Stimulated activated effector memory CD8-positive, alpha-beta T cell treated with anti-CD3 and anti-CD28 coated beads, Interleukin-12 subunit alpha, Interleukin-12 subunit beta, amount 100 ng/mL, for 72 hours (primary cell): Measurements from ENCODE around the gene FAM20C.

Source experiments
- ATAC-seq: fragments of 150-1000 bp; cut with Tn5 transposase; 2 replicates; pipeline ENCODE4 v1.10.0; 2021
- DNase-seq, 2 donors: peaks; one replicate each; pipeline ENCODE4 v3.0.0; 2021 to 2022; ENCODE audit warnings: low spot score in 2 of 2
- H3K27ac Mint-ChIP-seq: one replicate; pipeline ENCODE4 v1.8.0; 2022; ENCODE audit warnings: mild to moderate bottlenecking, mixed read lengths
- H3K36me3 Mint-ChIP-seq: one replicate; pipeline ENCODE4 v1.8.0; 2022; ENCODE audit warnings: mild to moderate bottlenecking, mixed read lengths
- H3K4me1 Mint-ChIP-seq: one replicate; pipeline ENCODE4 v1.8.0; 2022; ENCODE audit warnings: mixed read lengths
- H3K4me3 Mint-ChIP-seq: one replicate; pipeline ENCODE4 v1.8.0; 2022; ENCODE audit warnings: mild to moderate bottlenecking, mixed read lengths
- H3K9me3 Mint-ChIP-seq: one replicate; pipeline ENCODE4 v1.8.0; 2022; ENCODE audit warnings: mixed read lengths

The FAM20C gene

GRCh38 chr7:155469-155900 lies 36.9 kb upstream of the FAM20C start:
- H3K9me3 Mint-ChIP-seq: no peaks in the 10 kb centered on the region
- peaks cover 5% of the 10 kb centered on the region for H3K36me3 Mint-ChIP-seq
- ATAC-seq: no peak
- H3K4me1 Mint-ChIP-seq: peaks cover 4% of the 10 kb centered on the region
- DNase-seq: no peak
- no peak overlapping the region for H3K27ac Mint-ChIP-seq
- H3K4me3 Mint-ChIP-seq: no peak overlapping the region

- Mint-ChIP-seq H3K4me3 (no peak overlapping the region), H3K36me3 (no peaks in the 10 kb centered on the region), H3K27ac (no peak overlapping the region), H3K4me1 (no peaks in the 10 kb centered on the region), H3K9me3 (no peaks in the 10 kb centered on the region)
- no peak for DNase-seq
- no peak for ATAC-seq
Observed at GRCh38 chr7:156111-157007, 36.0 kb upstream of the FAM20C start.

GRCh38 chr7:157008-157310 lies 35.4 kb upstream of the FAM20C start:
- Mint-ChIP-seq H3K4me1 (no peaks in the 10 kb centered on the region), H3K36me3 (no peaks in the 10 kb centered on the region), H3K4me3 (no peak overlapping the region), H3K9me3 (no peaks in the 10 kb centered on the region), H3K27ac (no peak overlapping the region)
- no peak for ATAC-seq
- DNase-seq: no peak

- ATAC-seq (no peak), DNase-seq (no peak)
- H3K4me1 Mint-ChIP-seq: no peaks in the 10 kb centered on the region
- H3K27ac Mint-ChIP-seq: no peak overlapping the region
- no peak overlapping the region for H3K4me3 Mint-ChIP-seq
- no peaks in the 10 kb centered on the region for H3K36me3 Mint-ChIP-seq
- H3K9me3 Mint-ChIP-seq: no peaks in the 10 kb centered on the region
Observed at GRCh38 chr7:157771-158625, 34.4 kb upstream of the FAM20C start.

- Mint-ChIP-seq H3K36me3 (no peaks in the 10 kb centered on the region), H3K4me1 (no peaks in the 10 kb centered on the region), H3K27ac (no peak overlapping the region), H3K4me3 (no peak overlapping the region), H3K9me3 (no peaks in the 10 kb centered on the region)
- ATAC-seq: no peak
- DNase-seq: no peak
Observed at GRCh38 chr7:158771-159170, 33.6 kb upstream of the FAM20C start.

- Mint-ChIP-seq H3K9me3 (no peaks in the 10 kb centered on the region), H3K4me1 (no peaks in the 10 kb centered on the region), H3K36me3 (no peaks in the 10 kb centered on the region), H3K27ac (no peak overlapping the region), H3K4me3 (no peak overlapping the region)
- ATAC-seq: no peak
- DNase-seq: no peak
Observed at GRCh38 chr7:159370-160270, 32.8 kb upstream of the FAM20C start.

GRCh38 chr7:160958-161725 lies 31.2 kb upstream of the FAM20C start:
- H3K4me1 Mint-ChIP-seq: no peaks in the 10 kb centered on the region
- no peak overlapping the region for H3K4me3 Mint-ChIP-seq
- no peaks in the 10 kb centered on the region for H3K9me3 Mint-ChIP-seq
- H3K36me3 Mint-ChIP-seq: no peaks in the 10 kb centered on the region
- DNase-seq: no peak
- no peak for ATAC-seq
- H3K27ac Mint-ChIP-seq: no peak overlapping the region

GRCh38 chr7:162632-163297 lies 29.6 kb upstream of the FAM20C start:
- H3K9me3 Mint-ChIP-seq: no peaks in the 10 kb centered on the region
- no peak for ATAC-seq
- H3K4me3 Mint-ChIP-seq: no peak overlapping the region
- DNase-seq: no peak
- no peak overlapping the region for H3K27ac Mint-ChIP-seq
- no peaks in the 10 kb centered on the region for H3K4me1 Mint-ChIP-seq
- H3K36me3 Mint-ChIP-seq: no peaks in the 10 kb centered on the region

- no peak overlapping the region for H3K27ac Mint-ChIP-seq
- no peaks in the 10 kb centered on the region for H3K36me3 Mint-ChIP-seq
- DNase-seq (no peak), ATAC-seq (no peak)
- H3K4me3 Mint-ChIP-seq: no peak overlapping the region
- no peaks in the 10 kb centered on the region for H3K9me3 Mint-ChIP-seq
- no peaks in the 10 kb centered on the region for H3K4me1 Mint-ChIP-seq
Observed at GRCh38 chr7:163298-163695, 29.1 kb upstream of the FAM20C start.

- Mint-ChIP-seq H3K36me3 (no peaks in the 10 kb centered on the region), H3K27ac (no peak overlapping the region), H3K4me1 (no peaks in the 10 kb centered on the region), H3K4me3 (no peak overlapping the region), H3K9me3 (no peaks in the 10 kb centered on the region)
- ATAC-seq (no peak), DNase-seq (no peak)
Observed at GRCh38 chr7:163971-164881, 28.1 kb upstream of the FAM20C start.

- Mint-ChIP-seq H3K36me3 (no peaks in the 10 kb centered on the region), H3K4me1 (no peaks in the 10 kb centered on the region), H3K4me3 (no peak overlapping the region), H3K9me3 (no peaks in the 10 kb centered on the region), H3K27ac (no peak overlapping the region)
- no peak for DNase-seq
- no peak for ATAC-seq
Observed at GRCh38 chr7:164882-165660, 27.3 kb upstream of the FAM20C start.

GRCh38 chr7:165661-166337 lies 26.6 kb upstream of the FAM20C start:
- no peak overlapping the region for H3K27ac Mint-ChIP-seq
- DNase-seq (no peak), ATAC-seq (no peak)
- no peaks in the 10 kb centered on the region for H3K36me3 Mint-ChIP-seq
- H3K9me3 Mint-ChIP-seq: no peaks in the 10 kb centered on the region
- H3K4me1 Mint-ChIP-seq: no peaks in the 10 kb centered on the region
- no peak overlapping the region for H3K4me3 Mint-ChIP-seq
